Mesodermal cell (in vitro differentiated cells): ENCODE results near the gene ALS2. TPM values are rescaled to one million over a fixed set of nuclear protein-coding genes. Genes with fewer than 3 reads are reported as not detected.
"Not testable (repeated sequence)": the region's sequence is repeated elsewhere in the genome, so short reads cannot be mapped to it uniquely, and the experiment has no call there.

Source experiments
- H3K27ac ChIP-seq: 2 replicates; pipeline ENCODE4 v1.7.0; 2013; ENCODE audit warnings: mild to moderate bottlenecking, low read depth, low read length, moderate library complexity; ENCODE audit not compliant: severe bottlenecking
- H3K36me3 ChIP-seq: 2 replicates; pipeline ENCODE4 v1.7.1; 2013; ENCODE audit warnings: mild to moderate bottlenecking, low read length, moderate library complexity; ENCODE audit not compliant: control insufficient read depth, insufficient read depth
- H3K4me1 ChIP-seq: one replicate; pipeline ENCODE4 v1.7.1; 2013; ENCODE audit warnings: mild to moderate bottlenecking, low read length; ENCODE audit not compliant: insufficient read depth, control insufficient read depth, poor library complexity, severe bottlenecking
- H3K4me3 ChIP-seq: 2 replicates; pipeline ENCODE4 v1.7.0; 2013; ENCODE audit warnings: low read length, control low read depth, mild to moderate bottlenecking; ENCODE audit not compliant: insufficient read depth, poor library complexity, severe bottlenecking; ENCODE audit errors: extremely low read depth
- H3K9me3 ChIP-seq: 2 replicates; pipeline ENCODE4 v1.7.1; 2013; ENCODE audit warnings: mild to moderate bottlenecking, low read length, moderate library complexity; ENCODE audit not compliant: control insufficient read depth
- WGBS, 2 experiments: methylation state at CpG; one replicate each; pipeline ENCODE4 v1.1.5; 2013; ENCODE audit warnings: missing lambda C conversion rate in 2 of 2; ENCODE audit not compliant: insufficient coverage in 2 of 2; 5-methylcytosine and 5-hydroxymethylcytosine counted together
- polyA plus RNA-seq, 2 experiments: library from polyadenylated mRNA; stranded (reverse); fragments of 50-300 nt; gene quantifications; one replicate each; pipeline ENCODE4 v1.2.3, GENCODE V29; 2013

ALS2 gene
- 25.5 TPM for polyA plus RNA-seq (2013, experiment 1 of 2)
- 23.8 TPM for polyA plus RNA-seq (2013, experiment 2 of 2)

GRCh38 chr2:201780674-201781493 lies at the start of gene ALS2:
Gene ALS2 (minus strand): TSS chr2:201780933. CDS start chr2:201768885, 12,048 bp downstream.
- Histone ChIP-seq H3K9me3 (no peaks in the 10 kb centered on the region), H3K4me1 (peaks cover 12% of the 10 kb centered on the region), H3K36me3 (no peaks in the 10 kb centered on the region), H3K27ac (peak within 1 kb of the TSS; percentile 94), H3K4me3 (peak within 1 kb of the TSS; percentile 89)
- WGBS, 2 experiments, result 0% methylated on average over 43 to 47 of the region's 60 CpGs

- Histone ChIP-seq H3K36me3 (no peaks in the 10 kb centered on the region), H3K9me3 (no peaks in the 10 kb centered on the region), H3K4me1 (peaks cover 22% of the 10 kb centered on the region), H3K4me3 (no peak overlapping the region), H3K27ac (no peak overlapping the region)
- 97 to 100% methylated on average over 1 to 2 of the region's 2 CpGs for WGBS, 2 experiments
Measured at GRCh38 chr2:201828220-201828619, 47.5 kb upstream of the ALS2 start.

DNA sequence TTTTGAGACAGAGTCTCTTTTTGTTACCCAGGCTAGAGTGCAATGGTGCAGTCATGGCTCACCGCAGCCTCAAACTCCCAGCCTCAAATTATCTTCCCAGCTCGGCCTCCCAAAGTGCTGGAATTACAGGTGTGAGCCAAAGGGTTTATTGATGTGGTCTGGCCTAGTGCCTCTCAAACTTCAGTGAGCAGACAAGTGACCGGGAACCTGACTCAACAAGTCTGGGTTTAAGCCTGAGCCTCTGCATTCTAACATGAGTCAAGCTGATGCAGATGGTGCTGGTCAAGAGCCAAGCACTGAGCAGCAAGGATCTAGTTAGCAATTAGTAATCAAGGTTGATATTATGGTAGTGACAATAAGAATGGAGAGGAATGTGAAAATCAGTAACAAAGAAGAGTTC lies 46.9 kb upstream of the ALS2 start:
- Histone ChIP-seq H3K36me3 (no peaks in the 10 kb centered on the region), H3K27ac (no peak overlapping the region), H3K9me3 (no peaks in the 10 kb centered on the region), H3K4me1 (peaks cover 22% of the 10 kb centered on the region), H3K4me3 (no peak overlapping the region)
- 97 to 100% methylated on average over 1 to 2 of the region's 3 CpGs for WGBS, 2 experiments

DNA sequence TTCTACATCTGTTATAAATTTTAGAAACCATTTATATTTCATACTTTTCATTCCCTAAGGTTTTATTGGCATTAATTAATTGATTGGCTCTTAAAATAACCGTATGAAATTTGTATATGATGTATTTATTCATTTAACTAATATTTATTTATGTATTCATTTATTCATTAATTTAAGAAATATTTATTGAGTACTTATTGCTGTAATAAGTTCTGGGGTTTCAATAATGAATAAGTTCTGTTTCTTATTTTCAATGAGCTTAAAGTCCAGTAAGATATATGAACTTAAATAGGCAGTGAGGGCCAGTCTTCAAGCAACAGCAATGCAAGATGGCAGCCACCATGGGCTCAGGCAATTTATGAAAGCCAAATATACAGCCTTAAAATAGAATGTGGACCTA lies 43.5 kb upstream of the ALS2 start:
- no peaks in the 10 kb centered on the region for H3K36me3 ChIP-seq
- H3K9me3 ChIP-seq, result no peaks in the 10 kb centered on the region
- H3K4me3 ChIP-seq, result no peak overlapping the region
- peaks cover 10% of the 10 kb centered on the region for H3K4me1 ChIP-seq
- H3K27ac ChIP-seq, result no peak overlapping the region
- no CpG with 5 or more reads among the region's 1 CpG for WGBS, 2 experiments

- WGBS, 2 experiments, result 92 to 97% methylated on average over 3 of the region's 5 CpGs
- no peak overlapping the region for H3K4me3 ChIP-seq
- no peaks in the 10 kb centered on the region for H3K4me1 ChIP-seq
- H3K9me3 ChIP-seq, result peaks cover 4% of the 10 kb centered on the region
- H3K27ac ChIP-seq, result no peak overlapping the region
- no peaks in the 10 kb centered on the region for H3K36me3 ChIP-seq
Measured at GRCh38 chr2:201821080-201821479, 40.3 kb upstream of the ALS2 start.

DNA sequence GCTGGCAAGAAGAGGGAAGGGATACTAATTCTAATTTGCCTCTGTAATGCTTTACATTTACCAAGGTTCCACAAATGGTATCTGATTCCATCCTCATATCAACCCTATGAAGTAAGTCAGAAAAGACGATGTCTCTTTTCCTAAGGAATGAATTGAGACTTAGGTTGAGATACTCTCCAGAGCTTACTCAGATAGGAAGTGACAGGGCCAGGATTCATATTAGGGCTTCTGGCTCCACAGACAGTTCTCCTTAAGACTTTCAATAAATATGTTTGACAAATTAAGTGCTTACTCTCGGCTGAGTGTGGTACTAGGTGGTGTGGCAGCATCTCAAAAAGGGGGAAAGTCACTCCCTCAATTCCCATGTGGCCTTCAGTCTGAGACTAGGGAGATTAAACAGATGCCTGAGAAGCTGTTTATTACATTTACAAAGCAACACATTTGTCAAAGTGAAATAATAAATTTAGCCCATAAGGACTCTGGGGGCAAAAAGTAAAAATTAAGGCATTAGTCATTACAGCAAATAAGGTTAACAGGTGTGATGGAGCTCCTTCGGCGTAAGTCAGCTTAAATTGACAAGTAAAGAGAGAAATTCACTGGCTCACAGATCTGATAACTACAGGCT lies 39.8 kb upstream of the ALS2 start:
- Histone ChIP-seq H3K4me1 (no peaks in the 10 kb centered on the region), H3K27ac (no peak overlapping the region), H3K36me3 (no peaks in the 10 kb centered on the region), H3K4me3 (no peak overlapping the region), H3K9me3 (peaks cover 4% of the 10 kb centered on the region)
- 90% methylated on average over 2 to 4 of the region's 4 CpGs for WGBS, 2 experiments

DNA sequence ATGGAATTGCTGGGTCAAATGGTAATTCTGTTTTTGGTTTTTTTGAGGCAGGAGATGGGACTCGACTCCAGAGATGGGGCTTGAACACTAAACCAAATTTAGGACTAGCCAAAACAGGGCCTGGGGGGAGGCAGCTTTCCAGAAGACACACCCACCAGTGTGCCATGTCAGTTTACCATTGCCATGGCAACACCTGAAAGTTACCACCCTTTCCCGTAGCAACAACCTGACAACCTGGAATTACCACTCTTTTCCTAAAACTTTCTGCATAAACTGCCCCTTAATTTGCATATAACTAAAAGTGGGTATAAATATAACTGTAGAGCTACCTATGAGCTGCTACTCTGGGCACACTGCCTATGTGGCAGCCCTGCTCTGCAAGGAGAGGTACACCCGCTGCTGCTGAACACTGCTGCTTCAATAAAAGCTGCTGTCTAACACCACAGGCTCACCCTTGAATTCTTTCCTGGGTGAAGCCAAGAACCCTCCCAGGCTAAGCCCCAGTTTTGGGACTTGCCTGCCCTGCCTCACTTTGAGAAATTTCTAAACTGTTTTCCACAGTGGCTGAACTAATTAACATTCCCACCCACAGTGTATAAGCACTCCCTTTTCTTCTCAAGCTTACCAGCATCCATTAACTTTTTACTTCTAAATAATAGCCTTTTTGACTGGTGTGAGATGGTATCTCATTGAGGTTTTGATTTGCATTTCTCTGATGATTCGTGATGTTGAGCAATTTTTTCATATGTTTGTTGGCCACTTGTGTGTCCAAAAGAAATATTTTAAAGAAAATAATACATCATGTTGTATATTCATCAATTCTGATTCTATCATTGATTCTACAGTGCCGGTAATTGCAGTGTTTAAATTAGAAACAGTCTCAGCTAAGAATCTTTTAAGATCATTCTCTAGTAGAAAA lies 36.2 kb upstream of the ALS2 start:
- no peak overlapping the region for H3K27ac ChIP-seq
- peaks cover 4% of the 10 kb centered on the region for H3K9me3 ChIP-seq
- H3K4me1 ChIP-seq, result no peaks in the 10 kb centered on the region
- no peaks in the 10 kb centered on the region for H3K36me3 ChIP-seq
- 94 to 100% methylated on average over 1 to 2 of the region's 5 CpGs for WGBS, 2 experiments
- H3K4me3 ChIP-seq, result no peak overlapping the region

- peaks cover 4% of the 10 kb centered on the region for H3K9me3 ChIP-seq
- H3K36me3 ChIP-seq, result no peaks in the 10 kb centered on the region
- H3K4me3 ChIP-seq, result no peak overlapping the region
- no peak overlapping the region for H3K27ac ChIP-seq
- WGBS, 2 experiments, result 93 to 94% methylated on average over 6 of the region's 9 CpGs
- no peaks in the 10 kb centered on the region for H3K4me1 ChIP-seq
Measured at GRCh38 chr2:201813996-201814760, 33.4 kb upstream of the ALS2 start.

DNA sequence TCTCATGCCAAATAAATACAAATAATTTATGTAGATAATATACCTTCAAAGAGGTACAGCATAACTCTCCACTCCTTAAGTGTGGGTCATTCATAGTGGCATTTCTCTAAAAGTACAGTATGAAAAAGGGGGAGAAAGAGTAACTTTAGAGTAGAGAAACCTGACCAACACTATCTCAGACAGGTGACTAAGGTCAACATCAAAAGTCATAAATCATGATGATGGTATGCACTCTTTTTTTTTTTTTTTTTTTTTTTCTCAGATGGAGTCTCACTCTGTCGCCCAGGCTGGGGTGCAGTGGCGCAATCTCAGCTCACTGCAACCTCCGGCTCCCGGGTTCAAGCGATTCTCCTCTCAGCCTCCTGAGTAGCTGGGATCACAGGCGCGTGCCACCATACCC lies 29.9 kb upstream of the ALS2 start:
- not testable (repeated sequence) for H3K4me3 ChIP-seq, H3K27ac ChIP-seq, H3K36me3 ChIP-seq, H3K9me3 ChIP-seq
- WGBS, 2 experiments, result 90 to 93% methylated on average over 5 to 6 of the region's 7 CpGs
- peaks cover 16% of the 10 kb centered on the region for H3K4me1 ChIP-seq

GRCh38 chr2:201809633-201810032 lies 28.9 kb upstream of the ALS2 start:
- H3K4me3 ChIP-seq, result no peak overlapping the region
- no peaks in the 10 kb centered on the region for H3K9me3 ChIP-seq
- peaks cover 16% of the 10 kb centered on the region for H3K4me1 ChIP-seq
- WGBS, 2 experiments, result 63 to 76% methylated on average over 2 of the region's 4 CpGs
- no peaks in the 10 kb centered on the region for H3K36me3 ChIP-seq
- H3K27ac ChIP-seq, result no peak overlapping the region
